Fibroblast of the conjunctiva (primary cell): ENCODE data around the gene UVSSA.
"Not testable (repeated sequence)": the region's sequence is repeated elsewhere in the genome, so short reads cannot be mapped to it uniquely, and the experiment has no call there.

ENCODE experiments used
- DNase-seq: peaks from one replicate; pipeline ENCODE4 v3.0.0-alpha.2; 2010; ENCODE audit warnings: low read depth

The UVSSA gene

GRCh38 chr4:1331591-1332353 lies 15.2 kb upstream of the UVSSA start:
- no peak for DNase-seq

DNA sequence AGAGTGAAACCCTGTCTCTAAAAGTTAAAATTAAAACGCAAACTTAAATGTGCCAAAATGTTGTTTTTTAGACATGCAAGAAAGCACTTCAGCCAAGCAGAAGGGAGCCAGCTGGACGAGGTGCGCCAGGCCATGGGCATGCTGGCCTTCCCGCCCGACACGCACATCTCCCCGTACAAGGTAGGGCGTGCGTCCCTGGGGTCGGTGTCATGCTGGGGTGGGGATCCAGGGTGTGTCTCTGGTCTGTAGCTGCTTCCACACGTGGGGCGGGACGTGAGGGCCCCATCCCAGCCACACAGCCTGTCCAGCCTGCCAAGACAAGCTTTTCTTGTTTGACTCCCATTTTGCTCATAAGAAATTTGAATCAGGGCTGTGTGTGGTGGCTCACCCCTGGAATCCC lies 14.3 kb upstream of the UVSSA start:
- no peak for DNase-seq

GRCh38 chr4:1333256-1333655 lies 13.8 kb upstream of the UVSSA start:
- no peak for DNase-seq

- DNase-seq, result not testable (repeated sequence)
These were observed 13.0 kb upstream of the UVSSA start for GRCh38 chr4:1333851-1334578.

DNA sequence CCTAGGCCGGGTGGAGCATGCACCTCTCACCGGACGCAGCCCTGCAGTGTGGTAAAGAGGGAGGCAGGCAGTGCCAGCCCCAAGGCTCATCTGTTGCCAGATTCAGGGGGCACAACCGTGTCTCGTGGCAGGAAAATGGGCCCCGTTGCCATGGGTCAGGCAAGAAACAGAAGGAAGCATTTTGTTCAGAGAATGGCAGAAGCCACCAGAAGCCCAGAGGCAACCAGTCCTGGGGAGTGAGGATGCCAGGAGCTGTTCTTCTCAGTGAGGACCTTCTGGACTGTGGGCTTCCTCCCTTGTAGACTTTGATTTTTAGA lies 12.5 kb upstream of the UVSSA start:
- no peak for DNase-seq

- DNase-seq, result not testable (repeated sequence)
These were observed 11.7 kb upstream of the UVSSA start for GRCh38 chr4:1335193-1335883.

- DNase-seq, result no peak
These were observed 10.9 kb upstream of the UVSSA start for GRCh38 chr4:1336088-1336491.

- DNase-seq, result no peak
These were observed 9.6 kb upstream of the UVSSA start for GRCh38 chr4:1337376-1337831.

DNA sequence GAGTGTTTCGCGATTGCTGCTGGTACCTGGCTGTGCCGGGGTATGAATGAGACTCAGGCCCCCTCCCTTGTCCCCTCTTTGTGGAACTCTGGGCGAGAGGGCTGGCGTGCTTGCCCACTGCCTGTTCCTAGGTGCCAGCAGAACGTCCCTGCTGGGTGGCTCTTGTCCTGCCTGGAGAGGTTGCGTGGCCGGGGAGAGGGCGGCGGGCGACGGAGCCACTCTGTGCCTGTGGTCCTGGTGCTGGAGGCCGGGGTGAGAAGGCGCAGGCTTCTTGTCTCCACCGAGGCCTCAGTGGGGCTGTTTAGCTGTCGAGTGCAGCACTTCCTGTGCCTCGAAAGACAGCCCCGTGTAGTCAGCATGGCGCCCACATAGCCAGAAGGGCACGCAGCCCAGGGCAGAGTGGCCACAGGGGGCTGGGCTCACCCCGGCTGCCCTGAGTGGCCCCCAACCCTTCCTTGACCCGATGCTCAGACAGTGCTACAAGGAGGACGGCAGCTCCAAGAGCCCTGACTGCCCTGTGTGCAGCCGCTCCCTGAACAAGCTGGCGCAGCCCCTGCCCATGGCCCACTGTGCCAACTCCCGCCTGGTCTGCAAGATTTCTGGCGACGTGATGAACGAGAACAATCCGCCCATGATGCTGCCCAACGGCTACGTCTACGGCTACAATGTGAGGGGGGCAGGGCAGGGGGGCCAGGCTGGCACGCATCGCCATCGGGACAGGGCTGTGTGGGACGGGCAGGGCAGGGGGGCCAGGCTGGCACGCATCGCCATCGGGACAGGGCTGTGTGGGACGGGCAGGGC lies 8.9 kb upstream of the UVSSA start:
- no peak for DNase-seq

- DNase-seq, result no peak
These were observed 8.1 kb upstream of the UVSSA start for GRCh38 chr4:1338752-1339414.

GRCh38 chr4:1339489-1339888 lies 7.5 kb upstream of the UVSSA start:
- DNase-seq, result no peak

- DNase-seq, result no peak
These were observed 6.7 kb upstream of the UVSSA start for GRCh38 chr4:1340181-1340747.

- DNase-seq, result no peak
These were observed 6.1 kb upstream of the UVSSA start for GRCh38 chr4:1340861-1341260.

DNA sequence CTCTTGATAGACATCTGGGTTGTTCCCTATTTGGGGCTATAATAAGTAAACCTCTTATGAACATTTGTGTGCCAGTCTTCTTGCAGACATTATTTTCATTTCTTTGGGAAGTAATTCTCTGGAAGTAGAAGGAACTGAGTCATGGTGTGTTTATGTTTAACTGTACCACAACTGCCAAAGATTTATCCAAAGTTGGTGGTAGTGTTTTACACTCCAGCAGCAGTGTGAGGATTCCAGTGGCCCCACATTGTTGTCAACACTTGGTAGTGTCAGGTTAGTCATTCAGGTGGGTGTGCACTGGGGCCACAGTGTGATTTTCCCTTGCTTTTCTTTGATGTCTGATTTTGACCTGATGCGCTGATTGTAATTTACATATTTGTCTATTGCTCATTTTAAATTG lies 5.0 kb upstream of the UVSSA start:
- no peak for DNase-seq

- no peak for DNase-seq
These were observed 2.3 kb upstream of the UVSSA start for GRCh38 chr4:1344696-1345095.

- no peak for DNase-seq
These were observed 866 bp upstream of the UVSSA start for GRCh38 chr4:1345903-1346780.

- DNase-seq, result peak; percentile 67
These were observed 429 bp downstream of the UVSSA start for GRCh38 chr4:1347410-1347864.

DNA sequence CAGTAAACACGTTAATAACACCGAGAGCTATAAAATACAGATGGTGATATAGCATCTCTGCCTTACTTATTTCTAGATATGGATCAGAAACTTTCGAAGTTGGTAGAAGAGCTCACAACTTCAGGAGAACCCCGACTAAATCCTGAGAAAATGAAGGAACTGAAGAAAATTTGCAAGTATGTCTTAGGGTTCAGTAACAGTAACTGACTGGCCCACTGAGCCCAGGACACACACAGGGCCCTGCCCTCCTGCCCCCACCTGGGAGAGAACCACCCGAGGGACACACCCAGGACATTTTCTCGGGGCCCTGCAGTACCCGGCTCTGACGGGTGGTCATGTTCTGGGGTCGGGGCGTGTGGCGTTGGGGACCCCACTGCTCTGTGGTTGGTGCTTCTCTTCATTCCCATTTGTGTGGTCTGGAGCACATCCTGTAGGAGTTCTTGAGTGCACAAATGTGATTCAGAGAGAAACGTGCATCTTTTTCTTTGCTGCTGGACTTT lies 1.1 kb downstream of the UVSSA start:
- DNase-seq, result no peak

DNA sequence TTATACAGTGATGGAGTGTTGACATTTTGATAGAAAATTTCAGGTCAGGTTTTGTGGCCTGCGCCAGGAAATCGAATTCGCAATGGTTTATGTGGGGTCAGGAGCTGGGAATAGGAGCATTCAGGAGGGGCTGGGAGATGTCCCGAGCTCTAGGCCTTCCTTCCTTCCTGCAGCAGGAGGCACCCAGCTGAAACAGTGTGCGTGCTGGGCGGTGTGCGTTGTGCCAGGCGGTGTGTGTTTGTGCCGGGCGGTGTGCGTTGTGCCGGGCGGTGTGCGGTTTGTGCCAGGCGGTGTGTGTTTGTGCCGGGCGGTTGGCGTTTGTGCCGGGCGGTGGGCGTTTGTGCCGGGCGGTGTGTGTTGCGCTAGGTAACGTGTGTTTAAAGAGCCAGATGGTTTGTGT lies 1.7 kb downstream of the UVSSA start:
- DNase-seq, result no peak
